Gastrocnemius medialis (tissue), 4 donors: ENCODE data around the gene SEC22C. TPM values are rescaled to one million over a fixed set of nuclear protein-coding genes. Genes with fewer than 3 reads are reported as not detected.

Source experiments
- ATAC-seq, 2 donors: fragments of 150-250 bp; one replicate each; pipeline ENCODE4 v1.9.1; 2016
- DNase-seq, 2 donors: peaks; one replicate each; pipeline ENCODE4 v3.0.0-alpha.2; 2019
- H3K27ac ChIP-seq, 4 donors: fragments of 200-600 bp; sonication (generic); 1 replicate in 1 of 4; 2 replicates in 3 of 4; pipeline ENCODE4 v1.5.1; 2016 to 2018; ENCODE audit warnings: mild to moderate bottlenecking in 2 of 4, moderate library complexity in 1 of 4
- H3K27me3 ChIP-seq, 3 donors: fragments of 200-600 bp; sonication (generic) in 2 of 3; 1 replicate in 1 of 3; 2 replicates in 2 of 3; pipeline versions ENCODE4 v1.5.1 to v1.6.0; 2016 to 2019; ENCODE audit warnings: mild to moderate bottlenecking in 1 of 3, moderate library complexity in 1 of 3
- H3K36me3 ChIP-seq, 2 donors: fragments of 200-600 bp; sonication (generic) in 1 of 2; one replicate each; pipeline ENCODE4 v1.5.1; 2017 to 2018
- H3K4me1 ChIP-seq, 2 donors: fragments of 200-600 bp; sonication (generic) in 1 of 2; one replicate each; pipeline ENCODE4 v1.5.1; 2016 to 2017; ENCODE audit warnings: mild to moderate bottlenecking in 2 of 2
- H3K4me3 ChIP-seq, 4 donors: fragments of 200-600 bp; sonication (generic) in 3 of 4; 1 replicate in 1 of 4; 2 replicates in 3 of 4; pipeline ENCODE4 v1.5.1; 2016 to 2019; ENCODE audit warnings: mild to moderate bottlenecking in 2 of 4
- H3K9me3 ChIP-seq, 3 donors: fragments of 200-600 bp; sonication (generic) in 2 of 3; 1 replicate in 1 of 3; 2 replicates in 2 of 3; pipeline ENCODE4 v1.5.1; 2016 to 2019
- POLR2A ChIP-seq, 2 donors: fragments of 450-650 bp; IDR thresholded peaks; one replicate each; pipeline ENCODE4 v1.6.1; 2017; ENCODE audit warnings: antibody characterized with exemption in 2 of 2, mild to moderate bottlenecking in 2 of 2, moderate library complexity in 2 of 2
- in situ Hi-C, 4 donors: fragments of 200-750 bp; cut with MboI; loops; one replicate each; pipeline versions ENCODE4 v1.15.0 to v1.8.0; 2017; ENCODE audit warnings: low sequenced_read_pairs in 4 of 4
- intact Hi-C: fragments of 100-400 bp; cut with DNase I; formaldehyde crosslinking; loops from one replicate; pipeline ENCODE4 v1.15.1; 2023; ENCODE audit warnings: low total_unique reads
- total RNA-seq, 4 donors: library from RNA; depleted of rRNA; stranded (reverse); fragments of >200 nt; gene quantifications; one replicate each; pipeline versions ENCODE4 v1.1.0 to v1.2.3, GENCODE V29; 2016
- TF ChIP-seq, protein P1 (sequence below), 5 experiments: fragments of 450-650 bp in 3 of 5; fragments of 200-600 bp in 2 of 5; sonication (generic) in 2 of 5; IDR thresholded peaks in 4 of 5; conservative IDR thresholded peaks in 1 of 5; 1 replicate in 4 of 5; 2 replicates in 1 of 5; pipeline ENCODE4 v1.5.1; 2016 to 2019; ENCODE audit warnings: antibody characterized with exemption in 5 of 5, mild to moderate bottlenecking in 3 of 5, moderate library complexity in 3 of 5

The SEC22C gene
- total RNA-seq, 4 donors from 2014 or later, result 35.5 to 54.6 (median 40.6) TPM

GRCh38 chr3:42610976-42611375, 29.2 kb upstream of the SEC22C start:
- peaks cover 71 to 81% of the 10 kb centered on the region in 2 donors for H3K4me1 ChIP-seq
- no peak for ATAC-seq

DNA sequence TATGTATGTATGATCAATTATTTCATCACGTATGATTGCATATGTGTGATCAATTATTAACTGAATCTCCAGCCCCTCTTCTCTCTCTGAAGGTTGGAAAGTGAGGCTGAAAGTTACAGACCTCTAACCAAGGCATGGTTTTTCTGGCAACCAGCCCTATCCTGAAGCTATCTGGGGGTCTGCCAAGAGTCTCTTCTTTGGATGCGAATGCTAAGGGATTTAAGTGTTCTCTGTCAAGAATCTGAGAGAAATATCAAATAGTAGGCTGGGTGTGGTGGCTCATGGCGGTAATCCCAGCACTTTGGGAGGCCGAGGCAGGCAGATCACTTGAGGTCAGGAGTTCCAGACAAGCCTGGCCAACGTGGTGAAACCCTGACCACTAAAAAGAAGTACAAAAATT, 26.8 kb upstream of the SEC22C start:
- no peaks in the 10 kb centered on the region for H3K27me3 ChIP-seq
- H3K4me1 ChIP-seq, result peaks cover 69 to 81% of the 10 kb centered on the region in 2 donors
- ATAC-seq (peak in 1 of 2 donors; percentile 26), DNase-seq (peak in 1 of 2 donors; percentile 57)
- peak overlapping the region; percentile 60 to 96 (median 74) for H3K27ac ChIP-seq
- intact Hi-C loops (no loop called here), in situ Hi-C loops (no loop called here)
- no peak overlapping the region for H3K4me3 ChIP-seq
- TF ChIP-seq POLR2A (IDR thresholded peaks at IDR 0.05), result no peak
- TF ChIP-seq, protein P1, sequence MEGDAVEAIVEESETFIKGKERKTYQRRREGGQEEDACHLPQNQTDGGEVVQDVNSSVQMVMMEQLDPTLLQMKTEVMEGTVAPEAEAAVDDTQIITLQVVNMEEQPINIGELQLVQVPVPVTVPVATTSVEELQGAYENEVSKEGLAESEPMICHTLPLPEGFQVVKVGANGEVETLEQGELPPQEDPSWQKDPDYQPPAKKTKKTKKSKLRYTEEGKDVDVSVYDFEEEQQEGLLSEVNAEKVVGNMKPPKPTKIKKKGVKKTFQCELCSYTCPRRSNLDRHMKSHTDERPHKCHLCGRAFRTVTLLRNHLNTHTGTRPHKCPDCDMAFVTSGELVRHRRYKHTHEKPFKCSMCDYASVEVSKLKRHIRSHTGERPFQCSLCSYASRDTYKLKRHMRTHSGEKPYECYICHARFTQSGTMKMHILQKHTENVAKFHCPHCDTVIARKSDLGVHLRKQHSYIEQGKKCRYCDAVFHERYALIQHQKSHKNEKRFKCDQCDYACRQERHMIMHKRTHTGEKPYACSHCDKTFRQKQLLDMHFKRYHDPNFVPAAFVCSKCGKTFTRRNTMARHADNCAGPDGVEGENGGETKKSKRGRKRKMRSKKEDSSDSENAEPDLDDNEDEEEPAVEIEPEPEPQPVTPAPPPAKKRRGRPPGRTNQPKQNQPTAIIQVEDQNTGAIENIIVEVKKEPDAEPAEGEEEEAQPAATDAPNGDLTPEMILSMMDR (IDR thresholded peaks at IDR 0.05 in 4 of 5, conservative IDR thresholded peaks at IDR 0.05 in 1 of 5), result no peak
- H3K36me3 ChIP-seq, result no peaks in the 10 kb centered on the region
- no peaks in the 10 kb centered on the region for H3K9me3 ChIP-seq

More at GRCh38 chr3:42610976-42611375, 29.2 kb upstream of the SEC22C start:
- no peaks in the 10 kb centered on the region for H3K27me3 ChIP-seq
- H3K27ac ChIP-seq, result peak overlapping the region; percentile 60 to 96 (median 74)
- H3K36me3 ChIP-seq, result no peaks in the 10 kb centered on the region
- no peak for DNase-seq
- intact Hi-C loops (no loop called here), in situ Hi-C loops (no loop called here)
- no peak overlapping the region for H3K4me3 ChIP-seq
- TF ChIP-seq, protein P1 (IDR thresholded peaks at IDR 0.05 in 4 of 5, conservative IDR thresholded peaks at IDR 0.05 in 1 of 5), result no peak
- TF ChIP-seq POLR2A (IDR thresholded peaks at IDR 0.05), result no peak
- no peaks in the 10 kb centered on the region for H3K9me3 ChIP-seq

DNA sequence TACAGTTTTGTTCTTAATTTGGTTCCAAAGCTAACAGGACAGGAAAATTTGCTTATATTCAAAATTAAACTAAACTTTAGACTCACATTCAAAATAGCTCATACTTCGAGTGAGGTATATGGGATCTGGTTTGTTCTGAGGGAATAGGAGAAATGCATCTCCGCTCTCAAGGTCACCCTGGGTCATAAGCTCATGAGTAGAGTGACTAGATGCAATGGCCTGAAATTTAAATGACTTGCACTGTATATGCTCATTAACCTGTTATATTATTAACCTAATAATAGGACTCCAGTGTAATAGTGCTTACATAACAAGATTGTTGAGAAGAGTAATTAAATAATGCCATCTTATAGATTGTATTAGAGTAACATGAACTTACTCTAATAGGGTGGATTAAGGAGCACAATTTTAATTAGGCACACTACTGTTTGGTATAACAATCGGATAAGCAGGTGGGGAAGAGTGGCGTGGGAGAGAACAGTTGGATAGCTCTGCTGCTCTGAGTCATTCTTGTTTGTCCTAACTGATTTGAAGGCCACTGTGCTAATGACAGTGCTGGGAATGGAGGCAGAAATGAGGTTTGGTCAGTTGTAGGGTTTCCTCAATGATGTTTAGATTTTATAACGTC, 23.9 kb upstream of the SEC22C start:
- H3K27ac ChIP-seq, result peak overlapping the region; percentile 69 to 99 (median 84)
- intact Hi-C loops, result no loop called here
- no peaks in the 10 kb centered on the region for H3K9me3 ChIP-seq
- H3K36me3 ChIP-seq, result no peaks in the 10 kb centered on the region
- TF ChIP-seq, protein P1 (IDR thresholded peaks at IDR 0.05 in 4 of 5, conservative IDR thresholded peaks at IDR 0.05 in 1 of 5), result no peak
- no peak for TF ChIP-seq POLR2A (IDR thresholded peaks at IDR 0.05)
- DNase-seq (no peak), ATAC-seq (peak; percentile 77)
- H3K4me1 ChIP-seq, result peaks cover 61 to 65% of the 10 kb centered on the region in 2 donors
- H3K27me3 ChIP-seq, result no peaks in the 10 kb centered on the region
- in situ Hi-C loops, result no loop called here
- H3K4me3 ChIP-seq, result peak overlapping the region in 1 of 4 donors; percentile 7

- intact Hi-C loops, result loop anchor here (5.0 kb wide), 1 partner anchor 99 kb away; the partner anchor contains the start of gene HHATL
Observed at GRCh38 chr3:42602961-42603360, 21.2 kb upstream of the SEC22C start.

More at GRCh38 chr3:42602961-42603360, 21.2 kb upstream of the SEC22C start:
- DNase-seq (no peak), ATAC-seq (no peak)
- peak overlapping the region; percentile 96 to 99 (median 98) for H3K27ac ChIP-seq
- H3K4me1 ChIP-seq, result peaks cover 43 to 45% of the 10 kb centered on the region in 2 donors
- in situ Hi-C loops, result no loop called here
- H3K27me3 ChIP-seq, result no peaks in the 10 kb centered on the region
- TF ChIP-seq, protein P1 (IDR thresholded peaks at IDR 0.05 in 4 of 5, conservative IDR thresholded peaks at IDR 0.05 in 1 of 5), result no peak
- TF ChIP-seq POLR2A (IDR thresholded peaks at IDR 0.05), result no peak
- no peak overlapping the region for H3K4me3 ChIP-seq
- H3K36me3 ChIP-seq, result no peaks in the 10 kb centered on the region
- no peaks in the 10 kb centered on the region for H3K9me3 ChIP-seq
